ENCODE results near the gene JUP.
A peak's percentile ranks its signal among the peaks of the same experiment; 100 is the strongest.

The JUP gene

DNA sequence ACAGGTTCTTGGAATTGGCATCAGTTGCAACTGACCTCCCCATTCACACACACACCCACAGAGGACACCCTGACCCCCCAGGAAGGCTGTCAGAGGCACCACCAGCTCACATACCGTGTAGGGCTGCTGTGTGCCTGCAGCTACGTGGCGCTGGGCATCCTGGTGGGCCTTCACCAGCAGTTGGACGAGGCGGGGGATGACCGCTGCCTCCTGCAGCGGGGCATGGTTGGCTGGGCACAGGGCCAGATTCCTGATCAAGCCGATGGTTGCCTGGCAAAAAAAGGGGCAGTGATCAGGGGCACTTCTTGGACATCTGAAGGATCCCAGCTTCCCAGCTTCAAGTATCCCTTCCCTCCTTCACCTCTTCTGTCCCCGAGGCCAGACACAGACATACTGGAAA lies 27.9 kb downstream of the JUP start:
- DNase-seq (ENCODE audit: low spot score), result no peak

DNA sequence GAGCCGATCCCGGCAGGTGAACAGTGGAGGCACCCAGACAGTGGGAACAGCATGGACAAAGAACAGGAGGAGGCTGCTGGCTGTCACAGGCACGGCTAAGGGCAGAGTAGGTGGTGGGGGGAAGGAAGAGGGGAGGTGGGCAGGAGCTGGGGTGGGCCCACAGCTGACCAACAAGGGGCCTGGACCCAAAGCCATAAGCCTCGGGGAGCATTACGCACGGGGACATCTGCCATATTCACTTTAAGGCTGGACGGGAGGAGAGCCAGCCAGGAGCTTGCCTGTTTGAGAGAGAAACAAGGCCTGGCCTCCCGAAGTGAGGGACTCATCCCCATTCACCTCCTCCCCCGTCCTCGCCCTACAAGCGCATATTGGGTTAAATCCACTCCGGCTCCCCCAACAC lies 32.4 kb downstream of the JUP start:
- DNase-seq (ENCODE audit: low spot score), result no peak

DNA sequence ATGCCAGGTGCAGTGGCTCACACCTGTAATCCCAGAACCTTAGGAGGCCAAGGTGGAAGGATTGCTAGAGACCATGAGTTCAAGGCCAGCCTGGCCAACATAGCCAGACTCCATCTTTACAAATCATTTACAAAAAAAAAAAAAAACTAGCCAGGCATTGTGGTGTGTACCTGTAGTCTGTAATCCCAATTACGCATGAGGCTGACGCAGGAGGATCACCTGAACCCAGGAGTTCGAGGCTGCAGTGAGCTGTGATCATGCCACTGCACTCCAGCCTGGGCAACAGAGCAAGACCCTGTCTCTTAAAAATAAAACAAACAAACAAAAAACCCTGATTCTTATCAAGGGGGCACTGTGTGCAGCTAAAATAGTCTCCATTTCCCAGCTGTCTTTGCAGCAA lies 35.2 kb downstream of the JUP start:
- DNase-seq (ENCODE audit: low spot score), result no peak

DNA sequence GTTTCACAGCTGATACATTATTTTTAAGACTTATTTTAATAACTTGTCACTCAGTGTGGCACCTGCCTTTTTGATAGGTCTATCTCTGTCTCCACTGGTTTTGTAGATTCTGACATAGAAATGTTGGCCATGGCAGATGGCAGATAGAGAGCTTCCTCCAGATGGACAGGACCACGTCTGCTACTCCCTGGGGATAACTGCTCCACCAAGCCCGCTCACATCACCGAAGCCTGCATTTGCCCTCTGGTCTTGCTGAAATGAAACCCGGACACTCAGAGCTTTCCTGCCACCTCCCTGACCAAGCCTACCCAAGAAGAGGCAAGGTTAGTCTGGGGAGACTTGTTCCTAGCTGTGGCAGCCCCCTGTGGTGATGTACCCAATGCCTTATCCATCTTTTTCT lies 35.6 kb downstream of the JUP start:
- no peak for DNase-seq (ENCODE audit: low spot score)

DNA sequence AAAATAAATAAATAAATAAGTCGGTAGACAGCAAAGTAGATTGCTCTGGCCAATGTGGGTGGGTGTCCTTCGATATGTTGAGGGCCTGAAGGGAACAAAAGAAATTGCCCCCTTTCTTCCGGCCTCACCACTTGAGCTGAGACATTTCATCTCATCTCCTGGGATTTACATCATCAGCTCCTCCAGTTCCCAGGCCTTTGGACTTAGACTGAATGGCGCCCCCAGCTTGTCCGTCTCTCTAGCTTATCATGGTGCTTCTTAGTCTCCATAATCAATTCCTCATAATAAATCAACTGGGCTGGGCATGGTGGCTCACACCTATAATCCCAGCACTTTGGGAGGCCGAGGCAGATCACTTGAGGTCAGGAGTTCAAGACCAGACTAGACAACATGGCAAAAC lies 38.2 kb downstream of the JUP start:
- no peak for DNase-seq (ENCODE audit: low spot score)

DNA sequence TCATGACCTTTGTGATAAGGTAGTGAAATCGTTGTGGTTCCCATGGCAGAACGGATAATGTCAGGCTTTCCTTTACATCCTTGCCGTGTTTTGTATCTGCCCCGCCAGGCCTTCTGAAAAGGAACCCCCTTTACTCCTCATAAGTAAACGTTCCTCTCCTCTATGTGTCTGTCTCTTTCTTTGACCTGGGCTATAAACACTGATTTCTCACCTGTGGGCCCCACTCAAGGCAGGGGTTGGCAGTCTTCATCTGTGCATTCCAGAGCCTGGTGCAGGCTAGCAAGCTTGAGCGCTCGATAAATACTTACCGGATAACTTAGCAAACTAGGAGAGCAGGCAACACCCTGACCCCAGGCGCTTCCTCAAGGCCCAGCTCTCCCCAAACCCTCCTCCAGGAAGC lies 44.8 kb downstream of the JUP start:
- no peak for DNase-seq (ENCODE audit: low spot score)

DNA sequence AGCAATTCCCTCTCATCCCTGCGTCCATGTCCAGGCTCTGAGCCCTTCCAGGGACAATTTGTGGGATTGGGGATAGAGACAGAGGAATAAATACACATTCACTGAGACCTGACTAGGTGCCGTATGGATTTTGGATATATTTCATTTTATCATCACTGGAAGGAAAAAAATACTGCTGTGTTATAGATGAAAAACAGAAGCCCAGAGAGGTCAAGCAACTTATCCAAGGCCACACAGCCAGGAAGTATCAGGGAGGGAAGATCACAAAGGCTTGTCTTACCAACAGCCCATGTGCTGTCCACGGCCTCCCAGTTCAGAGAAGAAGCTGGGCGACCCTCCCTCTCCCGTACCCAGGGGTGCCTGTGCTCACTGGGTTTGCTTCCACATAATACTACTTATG lies 46.0 kb downstream of the JUP start:
- no peak for DNase-seq (ENCODE audit: low spot score)

DNA sequence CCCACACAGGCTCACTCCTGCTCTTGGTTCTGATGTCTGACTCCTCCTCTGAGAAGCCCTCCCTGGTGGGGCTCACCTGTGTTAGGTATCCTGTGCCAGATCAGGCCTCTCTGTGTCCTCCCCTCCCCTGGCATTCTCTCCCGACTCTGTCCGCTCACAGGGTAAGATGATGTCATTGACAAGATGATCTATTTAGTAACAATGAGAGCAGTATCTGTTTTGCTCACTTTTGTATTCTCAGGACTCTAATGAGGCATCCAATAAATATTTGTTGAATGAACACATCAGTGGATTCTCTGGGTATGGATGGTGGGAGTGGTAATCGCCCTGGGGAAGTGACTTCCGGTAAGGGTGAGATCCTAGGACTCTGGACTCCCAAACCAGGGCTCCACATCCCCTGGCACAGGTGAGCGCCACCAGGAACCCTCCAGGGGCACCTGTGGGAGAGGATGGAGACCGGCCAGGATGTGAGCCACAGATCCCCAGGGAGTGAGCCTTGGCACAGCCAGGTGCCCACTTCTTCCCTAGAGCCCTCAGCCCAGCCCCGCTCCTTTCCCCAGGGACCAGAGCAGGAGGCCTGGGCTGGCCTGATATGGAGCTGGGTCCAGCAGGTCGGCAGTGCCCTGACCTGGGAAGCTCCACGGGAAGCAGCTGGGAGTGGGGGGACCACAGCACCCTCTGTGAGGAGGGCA lies 46.7 kb downstream of the JUP start:
- no peak for DNase-seq (ENCODE audit: low spot score)

DNA sequence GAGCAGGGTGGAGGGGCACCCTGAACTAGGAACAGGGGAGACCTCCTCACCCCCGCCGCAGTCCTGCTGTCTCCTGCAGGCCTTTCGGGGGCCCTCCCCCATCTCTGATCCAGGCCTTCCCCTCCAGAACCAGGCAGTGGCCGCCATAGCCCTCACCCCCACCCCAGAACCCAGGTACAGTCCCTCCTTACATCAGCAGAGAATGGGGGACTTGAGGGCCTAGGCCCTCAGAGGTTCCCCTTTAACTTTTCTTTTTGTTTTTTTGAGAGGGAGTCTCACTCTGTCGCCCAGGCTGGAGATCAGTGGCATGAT lies 47.8 kb downstream of the JUP start:
- DNase-seq (ENCODE audit: low spot score), result no peak

DNA sequence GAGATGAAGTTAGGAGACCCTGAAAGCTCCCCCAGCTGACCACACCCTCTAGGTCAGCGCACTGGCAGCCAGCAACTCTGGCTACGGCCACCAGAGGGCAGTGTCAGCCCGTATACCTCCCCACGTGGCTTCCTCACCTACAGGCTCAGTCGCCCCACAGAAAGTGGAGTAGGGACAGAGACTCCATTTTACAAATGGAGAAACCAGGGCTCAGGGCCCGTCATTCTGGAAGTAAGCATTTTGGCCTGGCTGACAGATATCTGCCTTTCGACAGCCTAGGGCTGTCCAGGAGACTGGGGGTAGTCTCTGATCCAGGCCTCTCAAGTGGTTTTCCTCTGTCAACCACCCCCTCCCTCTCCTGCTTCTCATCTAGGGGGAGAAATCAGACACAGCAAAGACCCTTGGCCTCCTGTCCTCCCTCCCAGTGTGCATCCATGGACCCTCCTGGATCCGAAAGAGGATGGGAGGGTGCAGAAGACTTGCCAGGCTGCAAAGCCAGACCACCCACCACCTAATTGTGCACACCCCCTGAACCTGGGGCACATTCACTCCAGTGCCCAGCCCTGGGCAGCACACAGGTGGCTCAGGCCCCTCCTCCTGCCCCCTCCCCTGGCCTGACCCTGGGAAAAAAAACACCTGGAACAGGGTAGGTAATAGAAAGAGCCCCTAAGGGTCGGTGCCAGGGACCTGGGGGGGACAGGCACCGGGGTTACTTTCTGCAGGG lies 48.3 kb downstream of the JUP start:
- DNase-seq (ENCODE audit: low spot score), result peak; percentile 88

DNA sequence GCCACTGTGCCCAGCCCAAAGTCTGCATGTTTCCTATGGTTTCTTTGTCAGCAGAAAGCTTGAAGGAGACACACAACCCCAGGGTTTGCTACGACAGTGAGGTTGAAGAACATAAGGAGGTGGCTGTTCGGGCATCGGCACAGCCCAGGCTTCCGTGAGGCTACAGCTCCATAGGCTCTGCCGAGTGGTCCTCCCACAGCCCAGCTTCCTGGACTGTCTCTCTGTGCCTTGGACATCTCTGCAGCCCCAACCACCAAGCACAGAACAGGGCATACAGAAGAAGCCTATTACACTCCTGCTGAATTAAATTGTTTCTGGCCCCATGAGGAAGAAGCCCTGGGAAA lies 48.9 kb downstream of the JUP start:
- peak; percentile 26 for DNase-seq (ENCODE audit: low spot score)

DNA sequence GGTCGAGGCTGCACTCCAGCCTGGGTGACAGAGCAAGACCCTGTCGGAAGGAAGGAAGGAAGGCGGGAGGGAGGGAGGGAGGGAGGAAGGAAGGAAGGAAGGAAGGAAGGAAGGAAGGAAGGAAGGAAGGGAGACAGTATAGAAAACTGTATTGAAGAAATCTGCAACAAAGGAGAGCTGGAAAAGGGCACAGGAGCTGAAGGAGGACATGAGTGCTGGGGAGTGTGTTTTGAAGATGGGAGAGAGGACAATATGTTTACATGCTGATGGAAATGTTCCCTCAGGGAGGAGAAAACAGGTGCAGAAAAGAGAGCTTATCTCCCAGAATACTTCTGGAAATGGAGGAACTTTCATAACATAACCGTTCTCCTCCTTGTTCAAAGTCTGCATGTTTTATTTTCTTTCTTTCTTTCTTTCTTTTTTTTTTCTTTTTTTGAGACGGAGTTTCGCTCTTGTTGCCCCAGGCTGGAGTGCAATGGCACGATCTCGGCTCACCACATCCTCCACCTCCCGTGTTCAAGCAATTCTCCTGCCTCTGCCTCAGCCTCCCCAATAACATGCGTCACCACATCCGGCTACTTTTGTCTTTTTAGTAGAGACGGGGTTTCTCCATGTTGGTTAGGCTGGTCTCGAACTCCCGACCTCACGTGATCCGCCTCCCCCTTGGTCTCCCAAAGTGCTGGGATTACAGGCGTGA lies 49.4 kb downstream of the JUP start:
- DNase-seq (ENCODE audit: low spot score), result no peak

DNA sequence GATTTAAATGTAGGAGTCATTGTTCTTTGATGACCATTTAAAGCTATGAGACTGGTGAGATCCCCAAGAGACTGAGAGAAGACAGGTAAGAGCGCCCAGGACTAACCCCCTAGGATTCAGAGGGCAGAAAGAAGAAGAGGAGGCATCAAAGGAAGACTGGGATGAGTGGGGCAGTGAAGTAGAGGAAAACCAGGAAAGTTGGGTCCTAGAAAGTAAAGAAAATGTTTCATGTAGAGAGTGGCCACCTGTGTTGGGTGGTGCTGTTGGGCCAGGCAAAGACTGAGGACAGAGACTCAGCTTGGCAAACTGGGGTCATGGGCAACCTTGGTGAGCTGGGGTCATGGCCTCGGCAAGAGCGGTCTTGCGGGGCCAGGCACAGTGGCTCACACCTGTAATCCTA lies 50.8 kb downstream of the JUP start:
- no peak for DNase-seq (ENCODE audit: low spot score)

DNA sequence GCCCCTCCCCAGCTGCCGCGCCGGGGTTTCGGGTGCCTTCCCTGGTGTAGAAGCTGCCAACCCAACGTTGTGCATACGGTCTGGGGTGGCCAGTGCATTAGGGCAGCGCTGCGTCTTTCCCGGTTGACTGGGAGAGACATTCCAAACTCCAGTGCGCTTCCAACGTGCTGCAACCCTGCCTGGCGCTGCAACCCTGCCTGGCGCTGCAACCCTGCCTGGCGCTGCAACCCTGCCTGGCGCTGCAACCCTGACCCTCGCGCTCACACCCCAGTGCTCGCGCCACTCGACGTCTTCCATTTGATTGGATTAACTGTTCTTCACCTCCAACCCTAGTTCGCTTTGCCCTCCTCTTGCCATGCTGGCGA lies 51.6 kb downstream of the JUP start:
- DNase-seq (ENCODE audit: low spot score), result no peak

DNA sequence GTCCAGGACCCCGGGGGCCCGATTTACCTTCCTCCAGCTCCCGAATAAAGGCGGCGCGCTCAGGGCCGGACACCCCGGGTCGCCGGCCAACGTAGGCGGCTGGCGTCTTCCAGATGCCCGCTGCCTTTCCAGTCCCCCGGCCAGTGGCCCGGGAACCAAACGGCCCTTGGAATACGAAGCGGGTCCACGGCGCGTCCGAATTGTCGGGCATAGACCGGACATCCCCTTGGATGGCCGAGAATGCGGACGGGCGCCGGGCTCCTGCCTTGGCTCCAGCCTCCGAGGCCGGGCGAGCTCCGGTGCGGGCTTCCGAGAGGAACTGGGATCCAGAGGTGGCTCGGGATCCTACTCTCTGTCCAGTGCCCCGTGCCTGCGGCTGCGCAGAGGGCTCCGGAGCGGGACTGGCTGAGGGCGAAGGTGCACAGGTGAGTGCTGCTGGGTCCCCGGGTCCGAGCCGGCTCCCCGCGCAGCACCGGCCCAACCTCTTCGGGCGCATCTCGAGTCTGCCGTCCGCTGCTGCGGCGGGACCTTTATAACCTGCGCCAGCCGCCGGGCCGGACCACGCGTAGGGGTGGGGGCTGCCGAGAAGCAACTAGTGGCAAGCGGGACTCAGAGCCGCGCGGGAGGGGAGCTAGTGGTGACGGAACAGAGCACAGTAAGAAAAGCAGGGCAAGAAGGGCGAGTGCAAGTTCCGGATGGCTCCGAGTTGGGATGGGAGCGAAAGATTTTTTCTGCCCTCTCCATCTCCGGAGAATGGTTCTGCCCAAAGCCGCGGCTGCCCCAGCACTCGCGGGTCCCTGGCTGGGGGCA lies 52.2 kb downstream of the JUP start, which contains the start of gene HAP1:
Gene HAP1 (minus strand): TSS at position 505 of the 810 bp plus-strand sequence. CDS start 9 bp downstream, at position 496.
- DNase-seq (ENCODE audit: low spot score), result no peak

DNA sequence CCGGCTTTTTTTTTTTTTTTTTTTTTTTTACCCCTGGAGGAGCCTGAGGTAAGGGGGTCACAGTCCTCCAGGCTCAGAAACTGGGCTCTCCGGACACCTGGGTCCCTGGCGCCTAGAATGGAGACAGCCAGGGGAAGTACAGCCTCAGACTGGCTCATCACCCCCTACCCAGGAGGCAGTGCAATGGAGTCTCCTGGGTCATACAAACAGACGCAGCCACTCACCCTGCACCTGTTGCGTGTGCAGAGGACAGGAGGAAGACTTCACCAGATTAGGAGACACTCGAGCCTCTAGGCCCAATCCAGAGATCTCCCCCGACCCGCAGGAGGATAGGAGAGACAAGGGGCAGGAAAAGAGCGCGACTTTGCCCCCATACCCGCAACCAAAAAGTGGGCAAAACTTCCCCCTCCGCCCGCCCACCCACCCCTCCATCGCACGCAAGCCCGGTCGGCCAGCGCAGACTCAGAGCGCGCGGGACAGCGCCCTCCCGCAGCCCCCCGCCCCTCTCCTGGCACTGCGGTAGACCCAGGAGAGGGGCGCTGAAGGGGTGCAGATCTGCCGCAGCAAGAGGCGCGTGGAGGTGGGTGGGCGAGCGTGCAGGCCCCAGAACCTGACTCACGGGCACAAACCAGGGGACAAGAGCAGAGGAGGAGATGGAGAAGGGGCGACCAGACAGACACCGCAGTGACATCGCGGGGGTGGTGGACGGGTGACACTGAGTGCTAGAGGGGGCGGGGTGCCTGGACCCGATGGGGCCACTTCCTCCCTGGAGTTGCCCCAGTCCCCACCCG lies 53.0 kb downstream of the JUP start:
- DNase-seq (ENCODE audit: low spot score), result no peak

DNA sequence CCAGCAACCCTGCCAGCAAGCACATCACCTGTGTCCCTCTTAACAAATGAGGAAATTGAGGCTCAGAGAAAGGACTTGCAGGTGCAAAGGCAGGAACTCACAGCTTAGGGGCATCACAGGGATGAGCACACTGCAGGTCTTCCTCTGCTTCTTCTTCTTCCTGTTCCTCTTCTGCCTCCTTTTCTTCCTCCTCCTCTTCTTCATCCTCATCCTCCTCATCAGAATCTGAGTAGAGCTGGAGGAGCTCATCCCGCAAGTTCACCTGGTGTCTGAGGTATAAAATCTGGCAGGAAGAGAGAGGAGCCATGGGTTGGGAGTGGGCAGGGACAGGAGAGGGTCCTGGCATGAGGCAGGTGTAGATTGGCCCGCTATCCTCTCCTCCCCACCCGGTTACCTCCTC lies 54.7 kb downstream of the JUP start:
- DNase-seq (ENCODE audit: low spot score), result no peak

DNA sequence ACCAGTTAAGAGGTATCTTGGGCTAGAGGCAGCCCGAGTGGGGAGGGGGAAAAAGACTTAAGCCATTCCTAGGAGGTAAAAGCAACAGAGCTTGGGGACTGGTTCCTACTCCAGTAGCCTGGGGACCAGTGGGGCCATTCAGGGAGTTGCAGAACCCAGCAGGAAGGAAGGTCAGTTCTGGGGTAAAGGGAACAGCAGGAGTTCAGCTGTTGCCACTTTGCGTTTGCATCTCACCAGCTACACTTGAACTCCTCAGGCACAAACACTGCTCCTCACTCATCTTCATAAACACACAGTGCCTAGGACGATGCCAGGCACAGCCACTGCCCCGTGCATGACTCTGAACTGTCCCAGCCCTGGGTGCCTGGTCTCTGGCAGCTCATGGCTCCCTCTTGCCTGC lies 56.0 kb downstream of the JUP start:
- no peak for DNase-seq (ENCODE audit: low spot score)

DNA sequence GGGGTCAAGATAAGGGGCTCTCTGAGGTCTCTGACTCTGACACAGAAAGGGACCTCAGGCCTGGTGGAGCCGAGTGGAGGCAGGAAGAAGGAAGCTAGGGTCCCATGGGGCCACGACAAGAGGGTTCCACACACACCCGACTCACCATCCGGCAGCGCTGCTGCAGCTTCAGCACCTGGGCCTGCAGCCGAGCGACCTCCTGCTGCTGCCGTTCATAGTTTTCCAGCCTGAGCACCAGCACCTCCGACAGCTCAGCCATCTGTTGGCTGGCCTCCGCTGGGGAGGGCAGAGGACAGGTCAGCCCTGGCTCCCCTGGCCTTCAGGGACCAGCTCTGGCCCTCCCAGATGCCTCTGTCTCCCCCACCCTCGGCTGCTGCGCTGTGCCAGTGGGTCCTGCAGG lies 58.5 kb downstream of the JUP start:
- DNase-seq (ENCODE audit: low spot score), result no peak

DNA sequence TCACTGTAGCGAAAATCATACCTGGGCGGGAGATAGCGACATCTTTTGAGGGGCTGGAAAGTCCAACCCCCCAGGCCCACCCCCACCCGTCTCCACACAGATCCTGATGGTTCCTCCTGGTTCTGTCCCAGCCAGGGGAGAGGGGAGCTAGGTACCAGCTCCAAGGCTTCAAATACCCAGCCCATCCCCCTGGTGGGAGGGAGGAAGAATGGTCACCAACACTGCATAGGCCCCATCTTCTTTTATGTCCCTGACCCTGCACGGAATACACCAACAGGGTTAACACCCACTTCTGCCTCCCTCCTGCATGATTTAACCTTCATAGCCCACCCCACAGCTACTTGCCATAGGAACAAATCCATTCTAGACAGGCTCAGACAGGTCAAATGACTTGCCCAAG lies 61.4 kb downstream of the JUP start:
- no peak for DNase-seq (ENCODE audit: low spot score)

DNA sequence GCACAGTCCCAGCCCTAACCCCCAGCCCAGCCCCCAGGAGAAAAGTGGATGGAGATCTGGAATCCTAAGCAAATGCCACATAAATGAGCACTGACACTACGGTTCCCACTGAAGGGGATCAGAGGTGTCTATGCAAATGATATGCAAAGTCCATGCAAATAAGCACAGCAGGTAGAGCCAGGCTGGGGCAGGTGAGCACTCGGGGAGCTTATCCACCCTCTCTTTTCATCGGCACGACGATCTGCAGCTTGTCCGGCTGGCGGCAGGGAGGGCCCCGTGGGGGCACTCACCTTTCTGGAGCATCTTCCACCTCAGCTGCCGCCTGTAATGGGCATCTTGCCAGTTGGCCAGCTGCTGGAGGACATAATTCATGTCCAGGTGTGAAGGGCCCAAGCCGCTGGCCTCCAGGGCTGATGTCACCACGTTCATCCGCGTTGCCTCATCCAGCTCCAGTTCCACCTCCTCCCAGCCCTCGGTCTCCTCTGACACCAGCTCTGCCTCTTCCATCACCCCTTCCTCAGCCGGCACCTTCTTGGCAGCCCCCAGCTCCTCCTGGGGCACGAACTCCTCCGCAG lies 61.9 kb downstream of the JUP start:
- DNase-seq (ENCODE audit: low spot score), result no peak
